GM18505 (cell line): ENCODE results near the gene GGT7.

Experiments used
- ATAC-seq: cut with Tn5 transposase; IDR thresholded peaks from one replicate; pipeline ENCODE4 v1.9.1; 2021; ENCODE audit not compliant: unreplicated experiment
- POLR2A ChIP-seq: IDR thresholded peaks from 4 replicates; pipeline ENCODE4 v1.6.1; 2011; ENCODE audit warnings: borderline replicate concordance; ENCODE audit not compliant: insufficient read depth, insufficient read length; ENCODE audit errors: extremely low read depth

The GGT7 gene

GRCh38 chr20:34873583-34874093 lies 982 bp upstream of the GGT7 start:
- no peak for TF ChIP-seq POLR2A
- no peak for ATAC-seq

- ATAC-seq, result no peak
- no peak for TF ChIP-seq POLR2A
Measured at GRCh38 chr20:34871966-34872621, 562 bp downstream of the GGT7 start.

DNA sequence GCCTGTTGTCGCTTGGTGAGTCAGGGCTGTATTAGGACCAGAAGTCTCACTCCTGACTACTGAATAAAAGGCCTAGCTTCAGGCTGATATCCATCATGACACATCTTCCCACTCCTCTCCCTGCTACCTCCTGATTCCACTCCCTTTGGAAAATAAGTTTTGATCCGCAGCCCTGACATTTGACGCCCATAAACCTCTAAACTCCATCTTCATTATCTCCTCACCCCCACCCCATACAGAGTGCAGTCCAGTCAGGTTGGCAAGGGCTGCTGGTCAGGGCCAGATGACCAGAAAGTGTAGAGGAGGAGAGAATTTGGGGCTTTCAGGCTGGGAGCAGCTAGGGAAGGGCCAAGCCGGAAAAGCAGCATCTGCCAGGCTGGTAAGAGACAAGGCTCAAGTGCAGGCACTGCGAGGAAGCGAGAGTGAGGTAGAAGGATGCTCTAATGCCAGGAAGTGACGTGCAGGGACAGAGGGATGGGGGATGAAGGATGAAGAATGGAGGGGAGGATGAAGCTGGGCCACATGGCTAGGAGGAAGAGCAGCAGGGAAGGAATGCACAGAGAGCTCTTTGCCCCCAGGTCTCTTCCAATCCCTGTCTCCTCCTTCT lies 1.2 kb downstream of the GGT7 start:
- no peak for TF ChIP-seq POLR2A
- no peak for ATAC-seq

GRCh38 chr20:34864216-34864615 lies 8.4 kb downstream of the GGT7 start:
- ATAC-seq, result no peak
- no peak for TF ChIP-seq POLR2A

DNA sequence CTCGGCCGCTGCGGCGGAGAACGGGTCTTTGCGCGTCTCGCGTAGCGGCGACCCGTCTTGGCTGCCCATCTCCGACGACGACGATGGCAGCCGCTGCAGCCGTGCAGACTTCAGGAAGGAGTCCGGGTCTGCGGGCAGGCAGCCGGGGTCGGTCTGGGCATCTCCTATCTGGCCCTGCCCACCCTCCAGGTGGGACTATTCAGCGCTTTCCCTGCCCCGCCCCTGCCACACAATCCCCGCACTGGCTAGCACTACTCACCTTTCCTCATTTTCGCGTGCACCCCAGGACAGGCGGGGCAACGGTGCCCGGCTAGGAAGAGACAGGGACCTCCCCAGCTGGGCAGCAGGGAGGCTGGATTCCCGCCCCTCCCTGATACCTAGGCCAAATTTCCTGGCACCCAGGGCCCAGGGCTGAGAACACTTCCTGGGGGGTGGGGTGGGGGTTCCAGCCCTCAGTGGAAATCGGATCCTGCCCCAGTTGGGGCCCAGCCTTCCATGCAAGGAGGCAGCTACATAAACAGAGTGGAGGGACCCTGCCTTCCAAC lies 9.2 kb downstream of the GGT7 start:
- no peak for ATAC-seq
- no peak for TF ChIP-seq POLR2A

GRCh38 chr20:34862724-34863123 lies 9.9 kb downstream of the GGT7 start:
- no peak for TF ChIP-seq POLR2A
- ATAC-seq, result no peak

DNA sequence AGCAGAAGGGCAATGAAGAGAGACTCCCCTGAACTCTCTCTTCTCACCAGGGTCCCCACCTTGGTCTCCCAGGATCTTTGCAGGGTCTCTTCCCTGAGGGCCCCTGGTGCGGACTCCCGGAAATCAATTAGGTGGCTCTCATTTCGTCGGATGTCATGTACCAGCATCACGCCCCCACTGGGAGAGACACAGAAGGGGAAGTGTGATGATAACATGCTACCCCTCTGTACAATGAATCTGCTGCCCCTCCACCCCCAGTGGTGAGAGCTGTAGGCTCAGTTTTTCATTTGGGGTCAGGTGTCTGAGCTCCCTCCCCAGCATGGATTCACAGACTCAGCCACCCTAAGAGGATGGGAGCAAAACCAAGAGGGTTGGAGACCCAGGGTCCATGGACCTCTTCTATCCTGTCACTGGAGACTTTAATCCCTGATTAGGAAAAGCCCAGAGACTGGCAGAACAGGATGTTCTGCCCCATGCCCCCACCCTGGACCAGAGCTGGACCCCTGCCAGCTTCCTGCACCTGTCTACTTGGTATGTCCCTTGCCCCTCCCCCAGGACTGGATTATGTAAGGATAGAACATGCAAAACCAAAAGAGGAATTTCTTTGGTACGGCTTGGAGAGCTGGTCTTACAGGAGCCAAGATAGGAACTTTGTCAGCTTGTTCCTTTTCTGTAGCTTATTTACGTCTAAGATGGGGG lies 11.1 kb downstream of the GGT7 start:
- ATAC-seq, result no peak

GRCh38 chr20:34859826-34860545 lies 12.7 kb downstream of the GGT7 start:
- TF ChIP-seq POLR2A, result no peak
- ATAC-seq, result no peak

More for the DNA sequence above, 11.1 kb downstream of the GGT7 start:
- no peak for TF ChIP-seq POLR2A

- no peak for TF ChIP-seq POLR2A
- no peak for ATAC-seq
Measured at GRCh38 chr20:34859367-34859766, 13.3 kb downstream of the GGT7 start.

DNA sequence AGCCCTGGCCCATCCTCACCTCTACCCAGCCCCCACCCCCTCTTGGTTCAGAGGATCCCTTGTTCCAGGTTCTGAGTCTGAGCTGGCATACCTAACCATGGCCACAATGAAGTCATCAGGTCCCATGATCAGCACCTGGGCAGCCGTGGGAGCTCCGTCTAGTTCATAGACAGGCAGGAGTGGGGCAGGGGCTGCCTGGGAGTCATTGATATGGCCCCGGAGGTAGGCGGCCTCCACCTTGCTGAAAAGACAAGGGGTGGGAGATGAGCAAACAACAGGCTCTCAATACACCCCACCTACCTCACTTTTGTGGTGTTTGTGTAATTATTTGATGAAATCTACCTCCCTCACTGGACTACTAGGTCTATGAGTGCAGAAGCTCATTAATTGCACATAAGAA lies 20.4 kb downstream of the GGT7 start:
- no peak for TF ChIP-seq POLR2A
- ATAC-seq, result no peak

DNA sequence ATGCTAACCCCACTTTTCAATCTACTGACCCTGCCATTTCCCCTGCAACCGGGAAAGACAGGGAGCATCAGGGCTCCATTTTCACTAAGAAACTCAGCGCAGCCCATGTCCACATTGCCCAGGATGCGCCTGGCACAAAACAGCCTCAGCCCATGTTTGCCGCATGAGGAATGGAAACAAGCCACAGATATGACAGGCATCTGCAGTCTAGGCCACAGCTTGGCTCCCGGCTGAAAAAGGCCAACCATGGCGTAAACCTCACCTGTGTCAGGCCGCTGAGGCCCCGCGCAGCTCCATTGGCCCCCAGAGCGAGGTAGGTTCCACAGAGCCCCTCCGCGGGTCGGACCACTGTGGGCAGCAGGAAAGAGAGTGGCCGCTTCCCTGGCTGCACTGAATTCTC lies 21.7 kb downstream of the GGT7 start:
- ATAC-seq, result no peak
- TF ChIP-seq POLR2A, result no peak

- ATAC-seq, result no peak
- no peak for TF ChIP-seq POLR2A
Measured at GRCh38 chr20:34849778-34850177, 22.9 kb downstream of the GGT7 start.

- no peak for ATAC-seq
- no peak for TF ChIP-seq POLR2A
Measured at GRCh38 chr20:34848597-34848996, 24.1 kb downstream of the GGT7 start.
